ENCODE measurements around the gene ZFHX3. TPM values are rescaled to one million over a fixed set of nuclear protein-coding genes. Genes with fewer than 3 reads are reported as not detected.

The ZFHX3 gene
- polyA plus RNA-seq, 1 donor from 2014 or later: 26.4 TPM

GRCh38 chr16:72835086-72835485 is 212.8 kb downstream of the ZFHX3 start:
- Histone ChIP-seq H3K79me2 (replicated peaks; ENCODE audit: insufficient read depth, low read length) (peaks cover 62% of the 10 kb centered on the region), H3K36me3 (ENCODE audit: insufficient read depth, low read length) (no peaks in the 10 kb centered on the region), H2AFZ (ENCODE audit: low read depth, low read length) (no peak overlapping the region), H3K27me3 (ENCODE audit: insufficient read depth, low read depth, low read length) (no peaks in the 10 kb centered on the region), H3K27ac (ENCODE audit: low read length) (peak overlapping the region; percentile 97), H3K9me3 (ENCODE audit: low read length) (no peaks in the 10 kb centered on the region), H3K4me3 (ENCODE audit: low read length) (peak overlapping the region; percentile 46), H3K9me2 (ENCODE audit: insufficient read depth, low read length) (no peaks in the 10 kb centered on the region), H4K20me1 (ENCODE audit: insufficient read depth) (no peaks in the 10 kb centered on the region), H3K4me2 (ENCODE audit: low read length) (peak overlapping the region; percentile 13), H3K9ac (ENCODE audit: low read length) (peak overlapping the region; percentile 72), H3F3A (ENCODE audit: insufficient read depth, low read length, poor library complexity, severe bottlenecking) (peaks cover 25% of the 10 kb centered on the region)
- peak; percentile 44 for TF ChIP-seq POLR2AphosphoS5 (IDR thresholded peaks at IDR 0.05)
- TF ChIP-seq RAD21 (conservative IDR thresholded peaks at IDR 0.05): no peak
- peak; percentile 50 for TF ChIP-seq REST (IDR thresholded peaks at IDR 0.05; ENCODE audit: borderline replicate concordance)
- TF ChIP-seq CTCF (IDR thresholded peaks at IDR 0.05; ENCODE audit: poor library complexity, severe bottlenecking): no peak
- no peak for TF ChIP-seq EZH2 (IDR thresholded peaks at IDR 0.05; ENCODE audit: borderline replicate concordance, insufficient read depth, low read length, poor library complexity, severe bottlenecking)
- no peak for TF ChIP-seq TAF1 (IDR thresholded peaks at IDR 0.05; ENCODE audit: low read depth)
- TF ChIP-seq EP300 (conservative IDR thresholded peaks at IDR 0.05; ENCODE audit: poor library complexity, severe bottlenecking): peak; percentile 68
- no peak for TF ChIP-seq SMC3 (conservative IDR thresholded peaks at IDR 0.05; ENCODE audit: poor library complexity)
- TF ChIP-seq MXI1 (conservative IDR thresholded peaks at IDR 0.05; ENCODE audit: poor library complexity, severe bottlenecking): no peak

GRCh38 chr16:72834499-72834898 is 213.4 kb downstream of the ZFHX3 start:
- H3K36me3 ChIP-seq (ENCODE audit: insufficient read depth, low read length): no peaks in the 10 kb centered on the region
- TF ChIP-seq REST (IDR thresholded peaks at IDR 0.05; ENCODE audit: borderline replicate concordance) (no peak), POLR2AphosphoS5 (IDR thresholded peaks at IDR 0.05) (no peak), CTCF (IDR thresholded peaks at IDR 0.05; ENCODE audit: poor library complexity, severe bottlenecking) (no peak), EZH2 (IDR thresholded peaks at IDR 0.05; ENCODE audit: borderline replicate concordance, insufficient read depth, low read length, poor library complexity, severe bottlenecking) (no peak), SMC3 (conservative IDR thresholded peaks at IDR 0.05; ENCODE audit: poor library complexity) (no peak), EP300 (conservative IDR thresholded peaks at IDR 0.05; ENCODE audit: poor library complexity, severe bottlenecking) (no peak), TAF1 (IDR thresholded peaks at IDR 0.05; ENCODE audit: low read depth) (no peak), MXI1 (conservative IDR thresholded peaks at IDR 0.05; ENCODE audit: poor library complexity, severe bottlenecking) (no peak), RAD21 (conservative IDR thresholded peaks at IDR 0.05) (no peak)
- no peak overlapping the region for H3K4me2 ChIP-seq (ENCODE audit: low read length)
- H3K79me2 ChIP-seq (replicated peaks; ENCODE audit: insufficient read depth, low read length): peaks cover 62% of the 10 kb centered on the region
- H4K20me1 ChIP-seq (ENCODE audit: insufficient read depth): no peaks in the 10 kb centered on the region
- H3K4me3 ChIP-seq (ENCODE audit: low read length): peak overlapping the region; percentile 46
- peaks cover 24% of the 10 kb centered on the region for H3F3A ChIP-seq (ENCODE audit: insufficient read depth, low read length, poor library complexity, severe bottlenecking)
- H2AFZ ChIP-seq (ENCODE audit: low read depth, low read length): no peak overlapping the region
- no peaks in the 10 kb centered on the region for H3K9me2 ChIP-seq (ENCODE audit: insufficient read depth, low read length)
- H3K9me3 ChIP-seq (ENCODE audit: low read length): no peaks in the 10 kb centered on the region
- peak overlapping the region; percentile 97 for H3K27ac ChIP-seq (ENCODE audit: low read length)
- H3K27me3 ChIP-seq (ENCODE audit: insufficient read depth, low read depth, low read length): no peaks in the 10 kb centered on the region
- peak overlapping the region; percentile 65 for H3K9ac ChIP-seq (ENCODE audit: low read length)

Measured in neural cell (in vitro differentiated cells).